Mammary microvascular endothelial cell (primary cell): ENCODE results near the gene SCGB1D1. TPM values are rescaled to one million over a fixed set of nuclear protein-coding genes. Genes with fewer than 3 reads are reported as not detected.

Source experiments
- total RNA-seq: library from RNA; depleted of rRNA; stranded (reverse); fragments of >200 nt; gene quantifications from 2 replicates; pipeline ENCODE4 v1.2.3, GENCODE V29; 2015

SCGB1D1 gene, protein sequence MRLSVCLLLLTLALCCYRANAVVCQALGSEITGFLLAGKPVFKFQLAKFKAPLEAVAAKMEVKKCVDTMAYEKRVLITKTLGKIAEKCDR
- not detected in 2 replicates for total RNA-seq

DNA sequence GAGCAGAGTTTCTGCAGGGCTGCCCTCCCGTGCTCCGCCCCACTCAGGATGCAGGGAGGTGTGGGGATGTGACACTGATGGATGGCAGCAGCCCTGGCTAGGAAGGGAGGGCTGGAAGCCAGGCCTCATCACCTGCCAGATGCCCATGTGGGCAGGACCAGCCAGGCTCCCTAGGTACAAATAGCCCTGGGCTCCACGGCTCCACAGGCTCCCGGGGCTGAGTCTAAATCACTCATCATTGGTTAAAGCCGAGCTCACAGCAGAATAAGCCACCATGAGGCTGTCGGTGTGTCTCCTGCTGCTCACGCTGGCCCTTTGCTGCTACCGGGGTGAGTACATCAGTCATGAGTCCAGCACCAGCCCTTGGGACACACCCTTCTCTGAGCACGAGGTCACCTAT, at the start of gene SCGB1D1:
TSS of gene SCGB1D1 (plus strand) at position 206 of the 400 bp plus-strand sequence. CDS start at position 275, 69 bp downstream.

DNA sequence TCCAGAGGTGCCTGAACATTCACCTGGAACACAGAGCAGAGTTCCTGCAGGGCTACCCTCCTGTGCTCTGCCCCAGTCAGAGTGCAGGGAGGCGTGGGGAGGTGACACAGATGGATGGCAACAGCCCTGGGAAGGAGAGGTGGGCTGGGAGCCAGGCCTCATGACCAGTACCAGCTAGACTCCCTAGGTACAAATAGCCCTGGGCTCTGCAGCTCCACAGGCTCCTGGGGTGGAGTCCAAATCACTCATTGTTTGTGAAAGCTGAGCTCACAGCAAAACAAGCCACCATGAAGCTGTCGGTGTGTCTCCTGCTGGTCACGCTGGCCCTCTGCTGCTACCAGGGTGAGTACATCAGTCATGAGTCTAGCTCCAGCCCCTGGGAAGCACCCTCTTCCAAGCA, 52.0 kb downstream of the SCGB1D1 start, which contains the start of gene SCGB1D2:
TSS of gene SCGB1D2 (plus strand) at position 219 of the 400 bp plus-strand sequence. CDS start at position 288, 69 bp downstream.

Other genes starting within 250 kb of the SCGB1D1 start
- gene BEST1, start 239.9 kb upstream of the SCGB1D1 start, total RNA-seq, result not detected in 2 replicates
- 854 and 859 TPM in 2 replicates for gene FTH1, start 222.6 kb upstream of the SCGB1D1 start, total RNA-seq
- 33.3 and 46.4 TPM in 2 replicates for gene INCENP, start 66.2 kb upstream of the SCGB1D1 start, total RNA-seq
- not detected in 2 replicates for gene SCGB2A1, start 18.5 kb downstream of the SCGB1D1 start, total RNA-seq
- gene SCGB1D2, start 52.0 kb downstream of the SCGB1D1 start, total RNA-seq, result not detected in 2 replicates
- not detected in 2 replicates for gene SCGB2A2, start 79.9 kb downstream of the SCGB1D1 start, total RNA-seq
- gene SCGB1D4, start 108.9 kb downstream of the SCGB1D1 start, total RNA-seq, result not detected in 2 replicates
- gene ASRGL1, start 147.2 kb downstream of the SCGB1D1 start, total RNA-seq, result 24.5 and 40.0 TPM in 2 replicates
- gene SCGB1A1, start 228.8 kb downstream of the SCGB1D1 start, total RNA-seq, result not detected in 2 replicates